Mesendoderm (in vitro differentiated cells): Measurements from ENCODE around the gene SNX4.
A peak's percentile ranks its signal among the peaks of the same experiment; 100 is the strongest.
"Not testable (repeated sequence)": the region's sequence is repeated elsewhere in the genome, so short reads cannot be mapped to it uniquely, and the experiment has no call there.

ENCODE experiments used
- DNase-seq: peaks from one replicate; pipeline ENCODE4 v3.0.0; 2013
- H2AK5ac ChIP-seq: 2 replicates; pipeline ENCODE4 v1.6.1; 2013; ENCODE audit warnings: low read length, inconsistent platforms
- H2BK120ac ChIP-seq: 2 replicates; pipeline ENCODE4 v1.6.1; 2013; ENCODE audit warnings: low read depth, mild to moderate bottlenecking, low read length, moderate library complexity, mixed read lengths
- H2BK15ac ChIP-seq: replicated peaks from 2 replicates; pipeline ENCODE4 v1.6.1; 2013; ENCODE audit warnings: low read depth, mild to moderate bottlenecking, moderate library complexity
- H2BK5ac ChIP-seq: 2 replicates; pipeline ENCODE4 v1.6.1; 2013; ENCODE audit warnings: low read length, inconsistent platforms
- H3K18ac ChIP-seq: 2 replicates; pipeline ENCODE4 v1.6.1; 2013; ENCODE audit warnings: mild to moderate bottlenecking, low read length, mixed read lengths
- H3K23ac ChIP-seq: one replicate; pipeline ENCODE4 v1.6.1; 2013; ENCODE audit warnings: low read length
- H3K27ac ChIP-seq: 2 replicates; pipeline ENCODE4 v1.5.1; 2013; ENCODE audit warnings: low read depth, mild to moderate bottlenecking, inconsistent platforms, low read length, moderate library complexity
- H3K27me3 ChIP-seq: 2 replicates; pipeline ENCODE4 v1.6.1; 2013; ENCODE audit warnings: low read length, control low read depth, mild to moderate bottlenecking, inconsistent platforms; ENCODE audit not compliant: insufficient read depth, poor library complexity
- H3K36me3 ChIP-seq: 2 replicates; pipeline ENCODE4 v1.6.1; 2013; ENCODE audit warnings: low read length, inconsistent platforms; ENCODE audit not compliant: control insufficient read depth, insufficient read depth
- H3K4ac ChIP-seq: one replicate; pipeline ENCODE4 v1.6.1; 2013; ENCODE audit warnings: low read depth, mild to moderate bottlenecking, low read length, moderate library complexity
- H3K4me1 ChIP-seq: 2 replicates; pipeline ENCODE4 v1.6.1; 2013; ENCODE audit warnings: low read depth, low read length, inconsistent platforms; ENCODE audit not compliant: control insufficient read depth
- H3K4me2 ChIP-seq: 2 replicates; pipeline ENCODE4 v1.6.1; 2013; ENCODE audit warnings: low read length
- H3K4me3 ChIP-seq: 2 replicates; pipeline ENCODE4 v1.5.1; 2013; ENCODE audit warnings: mild to moderate bottlenecking, low read length
- H3K56ac ChIP-seq: one replicate; pipeline ENCODE4 v1.6.1; 2013; ENCODE audit warnings: low read length
- H3K79me1 ChIP-seq: 2 replicates; pipeline ENCODE4 v1.6.1; 2013; ENCODE audit warnings: low read length, inconsistent platforms
- H3K79me2 ChIP-seq: 2 replicates; pipeline ENCODE4 v1.6.1; 2013; ENCODE audit warnings: mild to moderate bottlenecking, low read length; ENCODE audit not compliant: control insufficient read depth, insufficient read depth
- H3K9ac ChIP-seq: 2 replicates; pipeline ENCODE4 v1.6.1; 2013; ENCODE audit warnings: low read length, inconsistent platforms
- H4K5ac ChIP-seq: one replicate; pipeline ENCODE4 v1.6.1; 2013; ENCODE audit warnings: low read length
- H4K8ac ChIP-seq: one replicate; pipeline ENCODE4 v1.6.1; 2013; ENCODE audit warnings: low read depth, mild to moderate bottlenecking, control low read depth, low read length, moderate library complexity
- WGBS: extraction: QIAGEN DNeasy Blood & Tissue Kit; methylation state at CpG from one replicate; pipeline ENCODE4 v1.1.7; 2013; ENCODE audit warnings: low lambda C conversion rate, missing lambda C conversion rate; ENCODE audit not compliant: insufficient coverage; ENCODE audit errors: extremely low coverage; 5-methylcytosine and 5-hydroxymethylcytosine counted together

Gene SNX4

DNA sequence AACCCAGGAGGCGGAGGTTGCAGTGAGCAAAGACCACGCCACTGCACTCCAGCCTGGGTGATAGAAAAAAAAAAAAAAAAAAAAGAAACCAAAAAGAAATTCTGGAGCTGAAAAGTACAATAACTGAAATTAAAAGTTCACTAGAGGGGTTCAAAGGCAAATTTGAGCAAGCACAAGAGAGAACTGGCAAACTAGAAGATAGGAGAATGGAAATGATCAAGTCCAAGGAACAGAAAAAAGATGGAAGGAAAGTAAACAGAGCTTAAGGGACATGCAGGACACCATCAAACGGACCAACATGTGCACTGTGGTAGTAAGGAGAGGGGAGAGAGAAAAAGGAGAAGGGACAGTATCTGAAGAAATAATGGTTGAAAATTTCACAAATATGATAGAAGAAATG is 12.9 kb downstream of the SNX4 start:
- no peak overlapping the region for H3K4ac ChIP-seq
- no peak overlapping the region for H2BK15ac ChIP-seq
- H3K36me3 ChIP-seq: no peaks in the 10 kb centered on the region
- no peak overlapping the region for H3K4me2 ChIP-seq
- no peak for DNase-seq
- no peak overlapping the region for H2BK120ac ChIP-seq
- no peak overlapping the region for H3K18ac ChIP-seq
- peaks cover 2% of the 10 kb centered on the region for H3K79me2 ChIP-seq
- WGBS: no CpG with 5 or more reads among the region's 3 CpGs
- no peak overlapping the region for H3K56ac ChIP-seq
- no peak overlapping the region for H2AK5ac ChIP-seq
- no peak overlapping the region for H3K4me3 ChIP-seq
- H3K9ac ChIP-seq: no peak overlapping the region
- no peak overlapping the region for H3K23ac ChIP-seq
- no peak overlapping the region for H3K27ac ChIP-seq
- H4K8ac ChIP-seq: no peak overlapping the region
- H3K4me1 ChIP-seq: no peaks in the 10 kb centered on the region
- H4K5ac ChIP-seq: no peak overlapping the region
- peaks cover 3% of the 10 kb centered on the region for H3K79me1 ChIP-seq
- no peak overlapping the region for H2BK5ac ChIP-seq
- no peaks in the 10 kb centered on the region for H3K27me3 ChIP-seq

DNA sequence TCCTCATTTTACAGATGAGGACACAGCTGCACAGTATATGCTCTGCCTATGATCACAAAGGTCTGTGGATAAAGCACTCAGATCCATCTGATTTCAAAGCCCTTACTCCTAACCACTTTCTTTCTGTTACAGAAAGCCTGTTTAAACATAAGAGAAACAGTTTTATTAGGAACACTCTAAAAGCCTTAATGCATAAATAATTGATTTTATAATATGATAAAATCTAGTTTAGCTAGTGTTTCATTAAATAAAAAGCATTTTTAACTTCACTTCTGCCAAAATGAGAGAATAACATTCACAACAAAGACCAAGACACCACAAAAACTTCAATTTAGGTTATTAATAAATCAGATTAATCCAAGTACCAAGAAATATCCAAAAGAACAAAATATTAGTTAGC is 21.4 kb downstream of the SNX4 start:
- H3K4me2 ChIP-seq: no peak overlapping the region
- H3K9ac ChIP-seq: no peak overlapping the region
- no peak overlapping the region for H3K4me3 ChIP-seq
- no peak overlapping the region for H3K27ac ChIP-seq
- H3K79me2 ChIP-seq: no peaks in the 10 kb centered on the region
- H3K36me3 ChIP-seq: peaks cover 1% of the 10 kb centered on the region
- H3K27me3 ChIP-seq: no peaks in the 10 kb centered on the region
- H2BK15ac ChIP-seq: no peak overlapping the region
- H3K4me1 ChIP-seq: no peaks in the 10 kb centered on the region
- H4K5ac ChIP-seq: no peak overlapping the region
- DNase-seq: no peak
- H2BK120ac ChIP-seq: no peak overlapping the region
- no peak overlapping the region for H2BK5ac ChIP-seq
- H3K79me1 ChIP-seq: no peaks in the 10 kb centered on the region
- H3K4ac ChIP-seq: no peak overlapping the region
- H2AK5ac ChIP-seq: no peak overlapping the region
- H3K18ac ChIP-seq: no peak overlapping the region
- no peak overlapping the region for H3K23ac ChIP-seq
- H4K8ac ChIP-seq: no peak overlapping the region
- H3K56ac ChIP-seq: no peak overlapping the region

DNA sequence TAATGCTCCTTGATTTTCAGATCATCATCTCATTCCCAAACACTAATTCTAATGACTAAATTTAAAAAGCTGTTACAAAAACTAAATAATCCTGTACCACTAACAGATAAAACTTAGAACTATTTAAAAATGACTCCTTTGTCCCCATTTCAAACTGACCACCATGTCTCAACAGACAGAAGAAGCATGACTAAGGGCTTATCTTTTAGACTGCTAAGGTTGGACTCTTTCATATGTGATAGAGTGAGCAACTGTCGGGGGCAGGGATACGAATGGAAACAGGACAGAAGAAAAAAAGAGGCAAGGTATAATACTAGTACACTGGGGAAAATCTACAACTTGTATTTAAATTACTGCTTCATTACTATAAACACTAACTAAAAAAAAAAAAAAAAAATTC is 23.3 kb downstream of the SNX4 start:
- Histone ChIP-seq H3K4me3 (no peak overlapping the region), H3K4me2 (no peak overlapping the region), H2BK5ac (no peak overlapping the region), H3K4me1 (no peaks in the 10 kb centered on the region), H2BK15ac (no peak overlapping the region), H3K4ac (no peak overlapping the region), H2AK5ac (no peak overlapping the region), H4K5ac (no peak overlapping the region), H4K8ac (no peak overlapping the region), H3K27ac (no peak overlapping the region), H3K27me3 (no peaks in the 10 kb centered on the region), H3K56ac (no peak overlapping the region), H2BK120ac (no peak overlapping the region), H3K18ac (no peak overlapping the region), H3K79me1 (no peaks in the 10 kb centered on the region), H3K23ac (no peak overlapping the region), H3K9ac (no peak overlapping the region), H3K79me2 (no peaks in the 10 kb centered on the region), H3K36me3 (peaks cover 1% of the 10 kb centered on the region)
- no peak for DNase-seq
- no CpG with 5 or more reads among the region's 2 CpGs for WGBS

GRCh38 chr3:125482406-125482805 is 37.6 kb downstream of the SNX4 start:
- Histone ChIP-seq H3K4me3 (no peak overlapping the region), H3K18ac (no peak overlapping the region), H2BK5ac (no peak overlapping the region), H3K4ac (no peak overlapping the region), H3K27ac (no peak overlapping the region), H3K4me2 (no peak overlapping the region), H3K56ac (no peak overlapping the region), H3K4me1 (no peaks in the 10 kb centered on the region), H2BK15ac (no peak overlapping the region), H4K5ac (no peak overlapping the region), H2AK5ac (no peak overlapping the region), H3K36me3 (peaks cover 2% of the 10 kb centered on the region), H3K23ac (no peak overlapping the region), H4K8ac (no peak overlapping the region), H3K9ac (no peak overlapping the region), H2BK120ac (no peak overlapping the region), H3K79me2 (no peaks in the 10 kb centered on the region), H3K79me1 (no peaks in the 10 kb centered on the region), H3K27me3 (no peaks in the 10 kb centered on the region)
- no peak for DNase-seq
- no CpG with 5 or more reads among the region's 1 CpG for WGBS

DNA sequence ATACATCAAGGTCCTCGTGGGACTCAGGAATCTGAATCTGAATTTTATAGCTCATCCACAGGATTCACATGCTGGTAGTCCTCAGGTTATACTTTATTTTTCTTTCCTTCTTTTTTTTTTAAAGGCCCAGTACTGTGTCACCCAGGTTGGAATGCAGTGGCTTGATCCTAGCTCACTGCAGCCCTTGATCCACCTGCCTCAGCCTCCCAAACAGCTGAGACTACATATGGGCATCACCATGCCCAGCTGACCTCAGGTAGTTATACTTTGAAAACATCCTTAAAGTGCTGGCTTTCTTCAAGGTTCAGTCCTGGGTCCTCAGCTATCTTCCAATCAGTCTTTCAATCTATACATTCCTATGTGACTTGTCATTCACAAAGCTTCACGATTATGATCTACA is 38.2 kb downstream of the SNX4 start:
- no peak overlapping the region for H3K56ac ChIP-seq
- no peaks in the 10 kb centered on the region for H3K27me3 ChIP-seq
- no peak overlapping the region for H3K23ac ChIP-seq
- no peak overlapping the region for H3K27ac ChIP-seq
- no peak overlapping the region for H2BK5ac ChIP-seq
- peaks cover 2% of the 10 kb centered on the region for H3K36me3 ChIP-seq
- no peak overlapping the region for H2BK120ac ChIP-seq
- no peak overlapping the region for H4K8ac ChIP-seq
- DNase-seq: peak; percentile 8
- no peaks in the 10 kb centered on the region for H3K79me1 ChIP-seq
- no peak overlapping the region for H3K4ac ChIP-seq
- H3K4me3 ChIP-seq: no peak overlapping the region
- no peak overlapping the region for H2BK15ac ChIP-seq
- H3K18ac ChIP-seq: no peak overlapping the region
- H4K5ac ChIP-seq: no peak overlapping the region
- H3K4me2 ChIP-seq: no peak overlapping the region
- no peaks in the 10 kb centered on the region for H3K79me2 ChIP-seq
- no peaks in the 10 kb centered on the region for H3K4me1 ChIP-seq
- no peak overlapping the region for H3K9ac ChIP-seq
- H2AK5ac ChIP-seq: no peak overlapping the region
- WGBS: no CpG with 5 or more reads among the region's 2 CpGs

DNA sequence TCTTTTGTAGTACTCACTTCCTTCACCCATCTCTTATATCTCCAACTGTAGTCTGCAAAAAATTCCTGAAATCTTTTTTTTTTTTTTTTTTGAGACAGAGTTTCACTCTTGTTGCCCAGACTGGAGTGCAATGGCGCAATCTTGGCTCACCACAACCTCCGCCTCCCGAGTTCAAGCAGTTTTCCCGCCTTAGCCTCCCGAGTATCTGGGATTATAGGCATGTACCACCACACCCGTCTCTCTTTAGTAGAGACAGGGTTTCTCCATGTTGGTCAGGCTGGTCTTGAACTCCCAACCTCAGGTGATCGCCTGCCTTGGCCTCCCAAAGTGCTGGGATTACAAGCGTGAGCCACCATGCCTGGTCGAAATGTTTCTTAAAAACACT is 38.6 kb downstream of the SNX4 start:
- H3K18ac ChIP-seq, H2BK15ac ChIP-seq, DNase-seq, H2AK5ac ChIP-seq, H3K27me3 ChIP-seq, H3K4ac ChIP-seq, H3K79me2 ChIP-seq, H3K36me3 ChIP-seq, H2BK5ac ChIP-seq, H4K5ac ChIP-seq, H4K8ac ChIP-seq, H3K23ac ChIP-seq, H3K4me1 ChIP-seq, H3K27ac ChIP-seq, H3K4me3 ChIP-seq, H3K9ac ChIP-seq, H3K79me1 ChIP-seq, H3K56ac ChIP-seq, H2BK120ac ChIP-seq, H3K4me2 ChIP-seq: not testable (repeated sequence)
- no CpG with 5 or more reads among the region's 9 CpGs for WGBS
